Skin epidermis (tissue), 12 donors: Measurements from ENCODE around the gene CHMP4B.

Source experiments
- H3K27ac ChIP-seq, 21 experiments: fragments of 200-600 bp; sonication (generic) in 11 of 21; one replicate each; pipeline ENCODE4 v1.5.0; 2020; ENCODE audit warnings: mild to moderate bottlenecking in 3 of 21, inconsistent platforms in 2 of 21, moderate library complexity in 2 of 21
- H3K4me3 ChIP-seq, 7 experiments: fragments of 200-600 bp; sonication (generic) in 2 of 7; one replicate each; pipeline ENCODE4 v1.5.0; 2020; ENCODE audit warnings: inconsistent platforms in 2 of 7, mild to moderate bottlenecking in 2 of 7, moderate library complexity in 1 of 7

Gene CHMP4B

DNA sequence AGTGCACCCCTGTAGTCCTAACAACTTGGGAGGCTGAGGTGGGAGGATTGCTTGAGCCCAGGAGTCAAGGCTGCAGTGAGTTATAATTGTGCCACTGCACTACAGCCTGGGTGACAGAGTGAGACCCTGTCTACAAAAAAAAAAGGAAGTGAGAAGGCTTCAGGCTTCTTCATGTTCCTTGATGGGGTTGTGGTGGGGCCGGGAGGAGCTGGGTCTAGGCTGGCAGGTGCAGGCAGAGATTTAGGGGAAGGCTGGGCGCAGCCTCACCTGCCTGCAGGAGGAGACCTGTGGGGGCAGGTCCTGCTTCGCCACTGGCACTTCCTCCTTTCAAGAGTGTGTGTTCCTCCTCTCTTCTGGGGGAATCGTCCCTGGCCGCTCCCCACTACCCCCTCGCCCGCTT is 63.9 kb downstream of the CHMP4B start:
- Histone ChIP-seq H3K27ac (no peak overlapping the region), H3K4me3 (no peak overlapping the region)

DNA sequence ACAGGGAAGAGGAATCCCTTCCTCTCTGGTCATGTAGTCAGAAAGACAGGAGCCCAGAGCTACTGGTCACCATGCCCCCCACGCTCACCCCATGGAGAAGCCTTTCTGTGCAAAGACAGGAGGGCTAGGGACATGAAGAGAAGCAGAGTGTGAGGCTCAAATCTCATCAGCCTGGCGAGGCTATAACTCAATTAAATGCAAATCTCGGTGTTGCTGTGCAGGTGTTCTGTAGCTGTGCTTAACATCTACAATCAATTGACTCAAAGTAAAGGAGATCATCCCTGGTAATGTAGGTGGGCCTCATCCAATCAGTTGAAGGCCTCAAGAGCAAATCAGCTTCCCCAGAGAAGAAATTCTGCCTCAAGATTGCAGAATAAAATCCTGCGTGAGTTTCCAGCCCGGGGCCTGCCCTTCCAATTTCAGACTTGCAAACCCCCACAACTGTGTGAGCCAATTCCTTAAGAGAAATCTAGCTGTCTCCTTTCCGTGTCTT is 64.4 kb downstream of the CHMP4B start:
- H3K4me3 ChIP-seq = no peak overlapping the region
- H3K27ac ChIP-seq = no peak overlapping the region

DNA sequence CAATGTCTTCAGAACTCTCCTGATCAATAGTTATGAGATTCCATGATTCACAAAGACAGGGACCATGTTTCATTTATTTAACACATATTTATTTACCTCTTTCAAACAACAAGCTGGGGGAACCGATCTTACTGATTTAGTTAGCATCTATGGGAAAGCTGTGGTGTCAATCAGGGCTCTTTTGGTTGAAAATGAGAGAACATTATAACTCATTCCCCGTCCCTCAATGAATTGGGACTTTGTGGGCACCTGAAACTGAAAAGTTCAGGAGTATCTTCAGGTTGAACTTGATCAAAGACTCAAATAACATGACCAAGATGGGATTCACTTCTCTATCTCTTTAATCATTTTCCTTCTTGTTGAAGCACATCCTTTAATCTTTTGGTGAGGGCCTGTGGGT is 67.4 kb downstream of the CHMP4B start:
- no peak overlapping the region for H3K27ac ChIP-seq

DNA sequence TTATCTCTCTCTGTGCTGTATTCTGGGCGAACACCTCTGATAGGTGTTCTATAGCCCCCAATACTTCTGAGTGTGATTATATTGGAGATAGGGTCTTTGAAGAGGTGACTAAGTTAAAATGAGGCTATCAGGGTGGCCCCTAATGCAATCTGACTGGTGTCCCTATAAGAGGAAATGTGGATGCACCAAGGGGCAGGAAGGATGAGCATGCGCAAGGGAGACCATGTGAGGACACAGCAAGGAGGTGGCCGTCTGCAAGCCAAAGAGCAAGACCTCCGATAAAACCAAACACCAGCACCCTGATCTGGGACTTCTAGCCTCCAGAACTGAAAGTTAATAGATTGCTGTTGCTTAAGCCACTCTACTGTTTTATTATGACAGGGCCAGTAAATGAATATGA is 69.2 kb downstream of the CHMP4B start:
- H3K27ac ChIP-seq = no peak overlapping the region
- H3K4me3 ChIP-seq = no peak overlapping the region

More for the DNA sequence above, 67.4 kb downstream of the CHMP4B start:
- H3K4me3 ChIP-seq = no peak overlapping the region

- no peak overlapping the region for H3K27ac ChIP-seq
- no peak overlapping the region for H3K4me3 ChIP-seq
Measured at GRCh38 chr20:33881989-33882388, 70.8 kb downstream of the CHMP4B start.

DNA sequence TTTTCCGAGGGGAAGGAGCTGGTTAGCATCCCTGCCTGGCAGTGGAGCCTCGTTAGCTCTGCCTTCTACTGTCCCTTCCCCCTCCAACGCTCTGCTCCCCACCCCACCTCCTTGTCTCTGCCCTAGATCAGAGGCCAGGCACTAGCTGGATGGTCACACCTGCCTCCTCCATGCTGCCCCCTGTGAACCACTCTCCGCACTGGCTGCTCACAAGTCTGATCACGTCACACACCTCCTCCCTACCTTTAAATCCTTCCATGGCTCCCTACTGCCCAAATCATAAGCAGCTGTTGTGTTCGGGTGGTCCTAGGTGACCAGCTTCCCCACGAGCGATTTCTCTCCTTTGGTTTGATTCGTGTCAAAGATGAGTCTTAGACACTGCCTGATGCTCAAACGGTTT is 71.3 kb downstream of the CHMP4B start:
- Histone ChIP-seq H3K4me3 (no peak overlapping the region), H3K27ac (no peak overlapping the region)

DNA sequence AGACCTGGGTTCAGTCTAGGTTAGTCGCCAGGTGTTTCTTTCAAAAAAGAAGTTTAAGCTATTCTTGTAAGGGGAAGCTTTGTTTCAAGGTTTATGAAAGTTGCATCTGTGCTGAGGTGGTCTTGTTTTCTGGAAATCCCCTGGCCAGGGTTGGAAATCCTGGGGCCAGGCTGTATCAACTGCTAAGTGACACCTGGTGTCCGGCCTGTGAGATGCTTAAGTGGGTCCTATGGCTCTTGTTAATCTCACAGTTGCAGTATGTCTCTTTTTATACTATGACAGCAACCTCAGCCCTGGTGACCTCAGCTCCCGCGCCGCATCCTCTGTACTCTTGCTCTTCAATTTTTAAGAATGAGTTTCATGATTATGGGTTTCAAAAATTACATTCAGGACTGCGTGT is 72.0 kb downstream of the CHMP4B start:
- no peak overlapping the region for H3K27ac ChIP-seq

DNA sequence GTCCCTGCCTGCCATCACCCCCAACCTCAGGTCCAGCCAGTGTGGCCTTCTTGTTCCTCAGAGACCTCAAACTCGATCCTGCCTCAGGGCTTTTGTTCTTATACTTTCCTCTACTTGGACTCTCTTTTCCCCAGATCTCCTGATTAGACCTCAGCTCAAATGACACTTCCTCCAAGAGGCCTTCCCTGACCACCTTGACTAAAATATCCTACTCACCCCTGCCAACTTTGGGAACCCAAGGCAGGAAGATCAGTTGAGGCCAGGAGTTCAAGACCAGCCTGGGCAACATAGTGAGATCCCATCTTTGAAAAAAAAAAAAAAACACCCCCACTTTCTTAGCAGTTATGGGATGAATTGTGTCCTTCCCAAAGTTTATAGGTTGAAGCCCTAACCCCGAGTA is 73.5 kb downstream of the CHMP4B start:
- Histone ChIP-seq H3K27ac (no peak overlapping the region), H3K4me3 (no peak overlapping the region)

More for the DNA sequence above, 72.0 kb downstream of the CHMP4B start:
- H3K4me3 ChIP-seq = no peak overlapping the region

GRCh38 chr20:33889312-33889711 is 78.2 kb downstream of the CHMP4B start:
- Histone ChIP-seq H3K4me3 (no peak overlapping the region), H3K27ac (no peak overlapping the region)

DNA sequence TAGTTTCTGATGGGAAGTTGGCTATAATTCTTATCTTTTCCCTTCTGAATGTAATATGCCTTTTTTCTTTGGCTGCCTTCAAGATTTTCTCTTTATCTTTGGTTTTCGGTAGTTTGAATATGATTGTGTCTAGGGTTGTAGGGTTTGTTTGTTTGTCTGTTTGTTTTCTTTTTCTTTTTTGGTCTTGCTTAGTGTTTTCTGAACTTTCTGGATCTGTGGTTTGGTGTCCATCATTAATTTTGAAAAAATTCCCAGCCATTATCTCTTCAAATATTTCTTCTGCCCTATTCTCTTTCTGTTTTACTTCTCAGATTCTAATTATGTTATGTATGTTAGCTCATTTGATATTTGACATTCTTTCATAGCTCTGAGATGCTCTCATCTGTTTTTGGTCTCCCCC is 79.4 kb downstream of the CHMP4B start:
- Histone ChIP-seq H3K27ac (no peak overlapping the region), H3K4me3 (no peak overlapping the region)

- Histone ChIP-seq H3K4me3 (no peak overlapping the region), H3K27ac (no peak overlapping the region)
Measured at GRCh38 chr20:33893314-33893713, 82.2 kb downstream of the CHMP4B start.

GRCh38 chr20:33894798-33895197 is 83.7 kb downstream of the CHMP4B start:
- H3K27ac ChIP-seq = no peak overlapping the region
- H3K4me3 ChIP-seq = no peak overlapping the region

DNA sequence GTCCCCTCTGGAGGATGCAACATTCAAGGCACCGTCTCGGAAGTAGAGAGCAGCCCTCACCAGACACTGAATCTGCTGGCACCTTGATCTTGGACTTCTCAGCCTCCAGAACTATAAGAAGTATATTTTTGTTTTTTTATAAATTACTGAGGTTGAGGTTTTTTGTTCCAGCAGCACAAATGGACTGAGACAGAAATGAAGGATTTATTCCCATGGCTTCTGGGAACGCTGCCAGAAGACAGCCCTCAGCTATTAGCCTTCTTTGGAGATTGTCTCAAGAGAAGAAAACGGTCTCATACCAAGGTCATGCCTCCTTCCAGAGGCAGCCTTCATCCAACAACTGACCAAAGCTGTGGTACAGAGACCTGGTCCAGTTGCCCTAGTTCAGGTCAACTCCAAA is 85.4 kb downstream of the CHMP4B start:
- no peak overlapping the region for H3K4me3 ChIP-seq
- no peak overlapping the region for H3K27ac ChIP-seq

GRCh38 chr20:33897313-33897912 is 86.3 kb downstream of the CHMP4B start:
- no peak overlapping the region for H3K4me3 ChIP-seq
- no peak overlapping the region for H3K27ac ChIP-seq

GRCh38 chr20:33899106-33899505 is 88.0 kb downstream of the CHMP4B start:
- Histone ChIP-seq H3K27ac (no peak overlapping the region), H3K4me3 (no peak overlapping the region)

- no peak overlapping the region for H3K27ac ChIP-seq
- H3K4me3 ChIP-seq = no peak overlapping the region
Measured at GRCh38 chr20:33900521-33901131, 89.5 kb downstream of the CHMP4B start.

- no peak overlapping the region for H3K27ac ChIP-seq
Measured at GRCh38 chr20:33901132-33901523, 90.0 kb downstream of the CHMP4B start.

GRCh38 chr20:33902011-33902410 is 90.9 kb downstream of the CHMP4B start:
- no peak overlapping the region for H3K4me3 ChIP-seq

More at GRCh38 chr20:33901132-33901523, 90.0 kb downstream of the CHMP4B start:
- no peak overlapping the region for H3K4me3 ChIP-seq

More at GRCh38 chr20:33902011-33902410, 90.9 kb downstream of the CHMP4B start:
- H3K27ac ChIP-seq = no peak overlapping the region
